HG03565 (cell line): Measurements from ENCODE around the gene WDR93.

Source experiments
- ATAC-seq: cut with Tn5 transposase; IDR thresholded peaks from one replicate; pipeline ENCODE4 v1.9.1; 2021; ENCODE audit warnings: mild to moderate bottlenecking, moderate library complexity; ENCODE audit not compliant: unreplicated experiment

Gene WDR93

GRCh38 chr15:89662893-89663626 is 27.6 kb upstream of the WDR93 start:
- ATAC-seq = no peak

- no peak for ATAC-seq
Observed at GRCh38 chr15:89664441-89665350, 25.9 kb upstream of the WDR93 start.

DNA sequence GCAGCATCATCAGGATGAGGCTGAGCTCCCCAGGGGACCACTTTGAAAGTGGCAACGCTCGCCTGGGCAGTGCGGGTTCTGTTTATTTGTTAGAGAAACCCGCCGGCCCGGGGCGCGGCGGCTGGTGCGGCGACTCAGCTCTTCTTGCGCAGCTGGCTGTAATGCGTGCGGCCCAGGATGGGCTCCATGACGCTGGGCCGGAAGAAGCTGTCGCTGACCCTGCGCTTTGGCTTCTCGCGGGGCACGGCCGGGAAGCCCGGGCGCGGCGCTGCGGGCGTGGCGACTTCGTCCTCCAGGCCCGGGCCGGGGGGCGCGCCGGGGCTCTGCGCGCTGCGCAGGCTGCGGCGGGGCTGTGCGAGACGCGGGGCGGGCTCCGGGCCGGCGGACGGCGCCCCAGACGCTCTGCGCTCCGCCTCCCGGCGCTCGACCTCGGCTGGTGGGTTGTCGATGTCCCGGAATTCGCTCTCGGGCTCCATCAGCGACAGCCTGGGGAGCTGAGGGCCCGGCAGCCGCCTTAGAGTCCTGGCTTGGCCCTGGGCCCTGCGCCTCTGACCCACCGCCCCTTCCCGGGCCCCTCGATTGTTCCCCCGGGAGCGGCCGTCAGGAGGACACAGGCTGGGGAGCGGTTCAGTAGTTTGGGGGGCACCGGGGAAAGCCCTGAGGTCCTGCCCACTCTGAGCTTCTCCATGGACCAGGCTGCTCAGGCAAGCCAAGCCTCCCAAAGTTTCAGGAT is 25.0 kb upstream of the WDR93 start:
- ATAC-seq = no peak

GRCh38 chr15:89666184-89666857 is 24.3 kb upstream of the WDR93 start:
- no peak for ATAC-seq

DNA sequence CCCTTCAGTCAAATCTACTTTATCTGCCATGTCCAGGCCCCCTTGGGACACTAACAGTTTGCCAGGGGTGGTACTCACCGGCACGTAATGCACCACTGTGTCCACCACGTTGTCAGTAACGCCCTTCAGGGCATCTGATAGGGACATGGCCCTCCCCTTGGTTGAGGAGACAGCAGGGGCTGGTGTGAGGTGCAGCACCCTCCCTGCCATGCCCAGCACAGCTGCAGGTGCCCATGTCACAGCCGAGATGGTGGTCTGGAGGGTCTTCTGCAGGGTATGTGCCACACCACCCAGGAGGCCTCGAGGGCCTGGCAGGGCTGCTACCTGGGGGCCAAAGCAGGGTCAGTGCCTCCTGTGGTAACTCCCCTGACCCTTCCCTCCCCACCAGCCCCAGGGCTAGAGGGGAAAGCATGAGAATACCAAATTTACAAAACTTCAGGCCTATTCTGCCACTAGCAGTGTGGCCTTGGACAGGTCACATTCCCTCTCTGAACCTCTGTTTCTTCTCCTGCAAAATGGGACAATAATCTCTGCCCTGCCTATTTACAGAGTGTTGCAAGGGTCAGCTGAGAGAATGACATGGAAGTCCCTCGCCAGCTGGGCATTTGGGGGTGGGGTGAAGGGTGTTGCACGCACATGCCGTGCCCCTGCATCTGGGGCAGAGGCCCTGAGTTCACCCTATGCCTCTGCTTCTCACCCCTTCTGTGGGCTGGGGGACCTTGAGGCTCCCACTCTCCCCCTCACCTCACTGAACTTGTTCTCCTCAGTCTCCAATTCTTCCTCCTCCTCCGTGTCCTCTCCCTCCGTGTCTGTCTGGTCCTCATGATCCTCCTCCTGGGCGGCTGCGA is 23.5 kb upstream of the WDR93 start:
- ATAC-seq = no peak

DNA sequence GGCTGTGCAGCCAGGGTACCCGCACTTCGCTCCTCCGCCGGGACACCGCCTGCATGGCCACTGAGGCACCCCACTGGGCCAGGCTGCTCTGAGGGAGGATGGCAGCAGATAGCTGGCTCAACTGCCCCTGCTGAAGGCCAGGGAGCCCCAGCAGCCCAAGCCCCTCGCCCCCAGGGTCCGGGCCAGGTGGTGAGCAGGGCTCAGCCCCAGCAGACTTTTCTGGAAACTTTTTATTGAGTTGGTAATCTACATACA is 23.0 kb upstream of the WDR93 start:
- no peak for ATAC-seq

- ATAC-seq = no peak
Observed at GRCh38 chr15:89668171-89668570, 22.4 kb upstream of the WDR93 start.

GRCh38 chr15:89669309-89669865 is 21.2 kb upstream of the WDR93 start:
- no peak for ATAC-seq

GRCh38 chr15:89669941-89670340 is 20.7 kb upstream of the WDR93 start:
- ATAC-seq = no peak

DNA sequence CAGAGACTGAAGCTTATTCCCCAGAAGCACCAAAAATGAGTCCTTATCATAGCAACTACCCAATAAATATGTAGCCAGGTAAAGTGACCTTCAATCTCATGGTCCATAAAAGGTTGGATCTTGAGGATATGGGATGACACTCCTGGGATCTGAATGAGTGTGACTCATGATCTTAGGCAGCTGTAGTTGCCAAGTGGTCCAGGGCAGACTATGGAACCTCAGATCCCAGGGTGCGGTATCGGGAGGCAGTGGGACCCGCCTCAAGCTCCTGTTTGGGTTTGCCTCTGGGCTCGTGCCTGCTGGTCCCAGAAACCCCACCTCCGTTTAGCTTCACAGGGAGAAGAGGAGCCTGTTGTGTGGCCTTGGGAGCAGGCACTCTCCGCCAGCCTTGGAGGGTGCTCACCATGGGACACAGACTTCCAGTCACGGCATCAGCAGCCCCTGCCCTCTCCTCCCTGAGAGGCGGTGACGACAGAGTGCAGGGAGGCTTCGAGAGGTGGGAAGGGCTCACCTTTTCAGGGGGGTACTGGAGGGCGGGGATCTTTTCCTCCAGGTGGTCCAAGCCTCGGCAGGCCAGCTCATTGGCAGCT is 19.5 kb upstream of the WDR93 start:
- ATAC-seq = no peak

GRCh38 chr15:89671687-89672086 is 18.9 kb upstream of the WDR93 start:
- ATAC-seq = no peak

- no peak for ATAC-seq
Observed at GRCh38 chr15:89672221-89673164, 18.1 kb upstream of the WDR93 start.

DNA sequence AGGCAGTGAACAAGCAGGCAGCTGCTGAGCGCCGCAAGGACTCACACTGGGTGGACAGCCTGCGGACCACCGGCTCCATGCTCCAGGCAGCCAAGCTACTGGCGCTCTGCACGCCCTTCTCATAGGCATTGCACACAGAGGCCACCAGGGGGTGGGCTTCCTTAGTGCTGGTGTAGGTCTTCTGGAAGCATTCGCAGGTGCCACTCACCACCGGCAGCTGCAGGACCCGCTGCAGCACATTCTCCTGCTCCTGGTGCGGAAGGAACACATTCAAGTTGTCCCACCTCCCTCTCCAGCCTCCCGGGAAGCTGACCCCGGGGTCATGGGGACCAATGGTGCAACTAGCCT is 17.5 kb upstream of the WDR93 start:
- ATAC-seq = no peak

GRCh38 chr15:89674526-89674925 is 16.1 kb upstream of the WDR93 start:
- no peak for ATAC-seq

DNA sequence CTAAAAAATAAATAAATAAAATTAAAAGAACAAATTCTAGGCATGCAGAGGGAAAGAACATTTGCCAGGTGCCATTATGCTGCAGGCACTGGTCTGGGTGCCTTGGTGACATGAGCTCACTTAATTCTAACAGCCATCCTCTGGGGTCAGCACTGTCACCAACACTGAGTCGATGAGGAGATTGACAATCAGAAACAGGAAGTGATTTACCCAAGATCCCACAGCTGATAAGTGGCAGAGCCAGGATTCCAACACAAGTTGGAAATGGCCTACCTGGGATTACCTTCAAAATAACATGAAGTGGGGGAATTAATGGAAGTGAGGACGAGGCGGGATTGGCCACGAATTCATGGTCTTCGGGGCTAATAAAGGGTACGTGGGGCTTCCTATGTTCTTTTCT is 15.0 kb upstream of the WDR93 start:
- ATAC-seq = no peak

DNA sequence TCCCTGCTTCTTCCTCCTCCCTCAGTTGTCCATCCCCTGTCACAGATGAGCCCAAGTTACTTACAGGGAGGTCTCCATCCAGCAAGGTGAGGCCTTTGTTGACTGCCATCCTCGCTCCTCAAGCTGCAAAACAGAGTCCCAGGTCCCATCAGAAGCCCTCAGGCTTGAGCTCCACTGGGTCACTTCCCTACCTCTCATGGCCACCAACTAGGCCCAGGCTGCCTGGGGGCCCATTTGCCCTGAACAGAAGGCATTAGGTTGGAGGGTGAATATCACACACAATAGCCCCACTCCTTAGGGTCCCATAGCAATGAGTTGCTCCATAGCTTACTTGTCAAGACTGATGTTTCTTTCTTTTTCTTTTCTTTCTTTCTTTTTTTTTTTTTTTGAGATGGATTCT is 13.2 kb upstream of the WDR93 start:
- no peak for ATAC-seq

DNA sequence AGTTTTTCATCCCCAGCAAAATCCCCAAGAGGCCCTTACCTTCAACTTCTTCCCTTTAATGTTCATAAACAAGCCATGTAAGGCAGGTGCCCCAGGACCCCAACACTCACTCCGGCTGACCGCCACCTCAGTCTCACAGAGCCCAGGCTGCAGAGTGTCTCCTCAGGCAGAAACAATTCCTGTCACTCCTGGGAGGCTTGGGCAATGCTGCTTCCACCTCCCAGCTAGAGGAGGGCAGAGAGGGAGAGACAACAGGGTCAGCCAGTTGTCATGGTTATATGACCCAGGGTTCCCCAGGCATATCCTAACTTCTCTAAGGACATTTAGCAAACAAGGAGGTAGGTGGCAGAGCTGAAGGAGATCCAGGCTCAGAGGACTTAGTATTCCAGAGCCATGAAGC is 11.4 kb upstream of the WDR93 start, which contains the start of gene PLIN1:
TSS of gene PLIN1 (minus strand) at position 156 of the 400 bp plus-strand sequence. CDS start 1,878 bp downstream, outside the sequence.
- no peak for ATAC-seq

- ATAC-seq = no peak
Observed at GRCh38 chr15:89680282-89680873, 10.2 kb upstream of the WDR93 start.
